A549 (cell line): ENCODE results near the gene TMEM217.
A peak's percentile ranks its signal among the peaks of the same experiment; 100 is the strongest.

ENCODE experiments used
- BCL3 ChIP-seq: fragments of >200 bp; sonication (Bioruptor Twin); formaldehyde crosslinking; IDR thresholded peaks from 3 replicates; pipeline ENCODE4 v1.6.1; 2016
- EP300 ChIP-seq, 2 experiments: fragments of >200 bp; sonication (Bioruptor Twin); formaldehyde crosslinking; IDR thresholded peaks; 2 replicates in 1 of 2; 3 replicates in 1 of 2; pipeline ENCODE4 v1.6.1; 2016 to 2017
- KDM1A ChIP-seq: fragments of 200-600 bp; sonication (generic); IDR thresholded peaks from 2 replicates; pipeline ENCODE4 v1.6.1; 2016; ENCODE audit warnings: low read depth, mild to moderate bottlenecking
- MAZ ChIP-seq: fragments of 150-350 bp; IDR thresholded peaks from 2 replicates; pipeline ENCODE4 v1.6.1; 2014; ENCODE audit warnings: antibody characterized with exemption, low read depth, low read length, borderline replicate concordance
- NR3C1 ChIP-seq: fragments of >200 bp; sonication (Bioruptor Twin); formaldehyde crosslinking; IDR thresholded peaks from 3 replicates; pipeline ENCODE4 v1.6.1; 2017
- PBX3 ChIP-seq: IDR thresholded peaks from 2 replicates; pipeline ENCODE4 v1.6.1; 2012
- POLR2A ChIP-seq: IDR thresholded peaks from 2 replicates; pipeline ENCODE4 v1.6.1; 2012; ENCODE audit warnings: mild to moderate bottlenecking, low read length
- RFX5 ChIP-seq: fragments of 450-650 bp; IDR thresholded peaks from 2 replicates; pipeline ENCODE4 v1.7.1; 2014; ENCODE audit warnings: antibody characterized with exemption, mild to moderate bottlenecking, moderate library complexity
- ZNF302 ChIP-seq: fragments of 250-450 bp; sonication (Bioruptor Pico); IDR thresholded peaks from 2 replicates; pipeline ENCODE4 v1.9.0; 2021; ENCODE audit warnings: inconsistent platforms, mild to moderate bottlenecking, moderate library complexity
- TF ChIP-seq, protein P1 (sequence below): fragments of >200 bp; sonication (Bioruptor Twin); formaldehyde crosslinking; IDR thresholded peaks from 3 replicates; pipeline ENCODE4 v1.5.1; 2016
- TF ChIP-seq, protein P2 (sequence below): fragments of 450-650 bp; IDR thresholded peaks from 2 replicates; pipeline ENCODE4 v1.6.1; 2014; ENCODE audit warnings: antibody characterized with exemption

DNA sequence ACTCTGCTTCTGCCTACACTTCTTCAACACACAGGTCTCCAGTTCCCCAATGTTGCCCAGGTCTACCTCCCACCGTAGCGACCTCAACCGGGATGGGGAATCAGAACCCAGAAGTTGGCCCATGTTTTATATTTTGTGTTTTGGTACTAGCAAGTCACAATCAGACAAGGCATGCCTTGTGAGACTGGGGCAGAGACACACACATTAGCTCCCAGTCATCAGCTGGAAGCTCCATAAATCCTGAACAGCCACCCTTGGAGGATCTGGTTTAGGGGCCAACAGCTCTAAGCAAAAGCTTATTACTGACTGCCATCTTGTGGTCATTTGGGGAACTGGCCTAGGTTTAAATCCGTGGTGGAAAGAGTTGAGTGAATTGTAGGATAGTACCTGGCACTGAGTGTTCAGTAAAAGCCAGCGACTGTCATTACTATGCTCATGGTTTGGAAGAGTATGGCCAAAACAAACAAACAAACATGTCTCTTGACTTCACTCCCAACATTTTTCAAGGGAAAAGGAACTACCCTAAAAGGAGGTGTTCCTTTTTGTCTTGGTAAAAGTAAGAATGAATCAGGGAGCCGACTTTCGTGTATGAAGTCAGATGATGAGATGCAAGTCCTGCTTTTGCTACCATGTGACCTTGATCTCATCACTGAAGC is 47.5 kb downstream of the TMEM217 start:
- TF ChIP-seq MAZ (no peak), POLR2A (no peak), RFX5 (no peak), NR3C1 (no peak), KDM1A (no peak), EP300 (IDR thresholded peaks at IDR 0.05) (no peak), PBX3 (no peak), ZNF302 (CRISPR knock-in tag) (no peak), BCL3 (no peak)
- TF ChIP-seq, protein P1, sequence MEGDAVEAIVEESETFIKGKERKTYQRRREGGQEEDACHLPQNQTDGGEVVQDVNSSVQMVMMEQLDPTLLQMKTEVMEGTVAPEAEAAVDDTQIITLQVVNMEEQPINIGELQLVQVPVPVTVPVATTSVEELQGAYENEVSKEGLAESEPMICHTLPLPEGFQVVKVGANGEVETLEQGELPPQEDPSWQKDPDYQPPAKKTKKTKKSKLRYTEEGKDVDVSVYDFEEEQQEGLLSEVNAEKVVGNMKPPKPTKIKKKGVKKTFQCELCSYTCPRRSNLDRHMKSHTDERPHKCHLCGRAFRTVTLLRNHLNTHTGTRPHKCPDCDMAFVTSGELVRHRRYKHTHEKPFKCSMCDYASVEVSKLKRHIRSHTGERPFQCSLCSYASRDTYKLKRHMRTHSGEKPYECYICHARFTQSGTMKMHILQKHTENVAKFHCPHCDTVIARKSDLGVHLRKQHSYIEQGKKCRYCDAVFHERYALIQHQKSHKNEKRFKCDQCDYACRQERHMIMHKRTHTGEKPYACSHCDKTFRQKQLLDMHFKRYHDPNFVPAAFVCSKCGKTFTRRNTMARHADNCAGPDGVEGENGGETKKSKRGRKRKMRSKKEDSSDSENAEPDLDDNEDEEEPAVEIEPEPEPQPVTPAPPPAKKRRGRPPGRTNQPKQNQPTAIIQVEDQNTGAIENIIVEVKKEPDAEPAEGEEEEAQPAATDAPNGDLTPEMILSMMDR = peak; percentile 88
- TF ChIP-seq, protein P2, sequence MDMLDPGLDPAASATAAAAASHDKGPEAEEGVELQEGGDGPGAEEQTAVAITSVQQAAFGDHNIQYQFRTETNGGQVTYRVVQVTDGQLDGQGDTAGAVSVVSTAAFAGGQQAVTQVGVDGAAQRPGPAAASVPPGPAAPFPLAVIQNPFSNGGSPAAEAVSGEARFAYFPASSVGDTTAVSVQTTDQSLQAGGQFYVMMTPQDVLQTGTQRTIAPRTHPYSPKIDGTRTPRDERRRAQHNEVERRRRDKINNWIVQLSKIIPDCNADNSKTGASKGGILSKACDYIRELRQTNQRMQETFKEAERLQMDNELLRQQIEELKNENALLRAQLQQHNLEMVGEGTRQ = no peak
